DND-41 (cell line): ENCODE results near the gene KCNK4.

Source experiments
- CTCF ChIP-seq: IDR thresholded peaks from 2 replicates; pipeline ENCODE4 v1.5.1; 2012; ENCODE audit warnings: borderline replicate concordance, low read length, moderate library complexity, mild to moderate bottlenecking; ENCODE audit not compliant: poor library complexity, severe bottlenecking; ENCODE audit errors: extremely low read depth
- EZH2 ChIP-seq: IDR thresholded peaks from 3 replicates; pipeline ENCODE4 v1.6.1; 2012; ENCODE audit warnings: borderline replicate concordance, low read depth, mild to moderate bottlenecking, moderate library complexity, low read length, inconsistent platforms; ENCODE audit not compliant: severe bottlenecking

- no peak for TF ChIP-seq CTCF
- TF ChIP-seq EZH2: no peak
These were observed 28.0 kb downstream of the KCNK4 start for GRCh38 chr11:64318766-64319761.
